Measurements from ENCODE around the gene SKOR1.

Gene SKOR1

DNA sequence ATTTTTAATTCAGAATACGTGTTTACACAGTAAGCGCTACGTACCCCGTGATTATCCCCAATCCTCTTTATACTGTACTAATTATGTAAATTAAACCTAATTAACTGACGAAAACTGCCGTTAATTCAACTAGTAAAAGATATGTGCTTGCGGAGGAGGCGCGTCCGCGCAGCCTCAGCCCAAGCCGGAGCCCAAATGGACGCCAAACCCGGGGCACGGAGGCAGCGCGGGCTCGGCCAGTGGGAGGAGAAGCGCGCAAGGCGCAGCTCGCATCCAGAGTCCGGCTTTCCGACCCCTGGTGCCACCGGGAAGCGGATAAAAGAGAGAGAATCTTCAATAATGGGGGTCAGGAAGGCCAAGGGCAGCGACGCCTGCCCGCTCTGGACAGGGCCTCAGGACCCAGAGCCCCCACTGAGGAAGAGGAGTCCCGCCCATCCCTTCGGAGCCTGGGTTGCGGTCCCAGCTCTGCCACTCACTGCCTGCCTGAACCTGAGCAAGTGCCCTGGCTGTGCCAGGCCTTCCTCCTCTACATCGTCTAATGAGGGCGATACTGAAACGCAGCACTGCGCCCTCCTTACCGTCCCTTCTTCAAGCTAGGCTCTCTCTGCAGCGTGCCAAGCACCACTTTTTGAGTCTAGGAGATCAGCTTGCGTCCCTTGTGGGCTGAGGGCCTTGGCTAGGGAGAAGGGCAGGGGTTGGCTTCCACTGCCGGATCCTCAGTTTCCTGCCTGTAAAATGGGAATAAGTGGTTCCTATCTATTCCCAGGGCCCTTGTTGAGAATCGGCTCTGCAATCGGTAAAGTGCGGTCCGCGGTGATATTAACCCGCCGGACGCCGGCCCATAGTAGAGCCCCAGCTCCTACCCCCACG lies 5.0 kb upstream of the SKOR1 start:
- DNase-seq, result no peak

GRCh38 chr15:67820992-67821783 lies 4.1 kb upstream of the SKOR1 start:
- DNase-seq, result no peak

DNA sequence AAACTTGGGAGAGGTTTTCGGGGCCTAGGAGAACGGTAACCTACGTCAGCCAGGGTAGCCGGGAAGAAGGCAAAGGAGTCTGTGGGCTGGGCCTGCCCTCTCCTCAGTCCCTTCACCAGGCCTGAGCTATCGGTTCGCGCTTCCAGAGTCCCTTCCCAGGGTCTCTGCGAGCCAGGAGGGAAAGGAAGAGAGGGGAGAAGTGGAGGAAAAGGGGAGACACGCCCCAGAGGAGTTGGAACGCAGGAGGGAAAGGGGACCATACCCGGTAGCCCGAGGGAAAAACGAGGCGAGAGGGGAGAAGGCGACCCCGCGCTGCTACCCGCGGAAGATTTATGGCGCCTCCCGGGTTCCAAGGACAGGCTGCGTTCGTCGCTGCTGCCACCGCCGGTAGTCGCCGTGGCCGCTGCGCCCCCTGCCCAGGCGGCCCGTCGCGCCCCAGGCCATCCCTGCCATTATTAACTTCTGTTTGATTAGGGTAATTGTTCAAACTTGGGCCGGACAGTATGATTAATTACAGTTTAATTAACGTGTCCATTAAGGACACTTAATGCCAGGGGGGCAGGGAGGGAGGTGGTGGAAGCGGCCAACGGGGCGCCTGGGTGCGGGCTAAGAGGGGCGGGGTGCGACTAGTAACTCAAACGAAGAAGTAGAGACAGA lies 3.4 kb upstream of the SKOR1 start:
- DNase-seq, result no peak

DNA sequence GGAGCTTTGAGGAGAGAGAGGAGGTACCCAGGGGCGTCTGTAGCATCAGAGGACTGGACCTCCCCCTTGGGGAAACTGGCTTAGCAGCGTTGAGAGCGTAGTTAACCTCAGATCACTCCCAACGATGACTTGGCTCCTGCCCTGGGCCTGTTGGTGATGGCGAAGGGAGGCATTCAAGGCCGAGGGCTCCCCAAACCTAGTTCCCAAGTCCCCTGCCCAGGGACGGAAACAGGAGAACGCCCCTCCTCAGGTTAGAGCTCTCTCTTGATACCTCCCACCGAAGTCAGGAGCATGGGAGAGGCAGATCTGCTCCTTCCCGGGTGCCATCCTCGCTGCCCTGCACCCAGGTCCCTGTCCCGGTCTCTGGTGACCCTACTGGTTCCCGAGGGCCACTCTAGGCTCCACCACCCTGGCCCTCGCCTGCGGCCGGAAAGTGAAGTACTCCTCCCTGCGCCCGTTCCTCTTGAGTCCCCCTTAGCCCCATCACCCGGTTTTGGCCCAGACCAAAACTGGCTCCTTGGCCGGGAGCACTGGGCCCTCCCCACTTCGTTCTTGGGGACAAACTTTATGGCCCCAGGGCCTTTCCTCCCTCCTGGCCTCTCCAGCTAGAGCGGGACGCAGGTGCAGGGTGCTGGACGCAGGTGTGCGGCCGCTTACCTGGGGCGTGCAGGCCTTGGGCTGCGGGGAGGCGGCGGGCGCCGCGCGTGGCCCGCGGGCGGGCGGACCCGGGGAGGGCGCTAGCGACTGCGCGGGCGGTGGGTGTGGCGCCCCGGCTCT lies 2.6 kb upstream of the SKOR1 start:
- no peak for DNase-seq

GRCh38 chr15:67823314-67824196 lies 1.8 kb upstream of the SKOR1 start:
- no peak for DNase-seq

GRCh38 chr15:67824197-67824968 lies 926 bp upstream of the SKOR1 start:
- no peak for DNase-seq

GRCh38 chr15:67825881-67826716 lies 790 bp downstream of the SKOR1 start:
- DNase-seq, result no peak

GRCh38 chr15:67826717-67827561 lies 1.6 kb downstream of the SKOR1 start:
- no peak for DNase-seq

DNA sequence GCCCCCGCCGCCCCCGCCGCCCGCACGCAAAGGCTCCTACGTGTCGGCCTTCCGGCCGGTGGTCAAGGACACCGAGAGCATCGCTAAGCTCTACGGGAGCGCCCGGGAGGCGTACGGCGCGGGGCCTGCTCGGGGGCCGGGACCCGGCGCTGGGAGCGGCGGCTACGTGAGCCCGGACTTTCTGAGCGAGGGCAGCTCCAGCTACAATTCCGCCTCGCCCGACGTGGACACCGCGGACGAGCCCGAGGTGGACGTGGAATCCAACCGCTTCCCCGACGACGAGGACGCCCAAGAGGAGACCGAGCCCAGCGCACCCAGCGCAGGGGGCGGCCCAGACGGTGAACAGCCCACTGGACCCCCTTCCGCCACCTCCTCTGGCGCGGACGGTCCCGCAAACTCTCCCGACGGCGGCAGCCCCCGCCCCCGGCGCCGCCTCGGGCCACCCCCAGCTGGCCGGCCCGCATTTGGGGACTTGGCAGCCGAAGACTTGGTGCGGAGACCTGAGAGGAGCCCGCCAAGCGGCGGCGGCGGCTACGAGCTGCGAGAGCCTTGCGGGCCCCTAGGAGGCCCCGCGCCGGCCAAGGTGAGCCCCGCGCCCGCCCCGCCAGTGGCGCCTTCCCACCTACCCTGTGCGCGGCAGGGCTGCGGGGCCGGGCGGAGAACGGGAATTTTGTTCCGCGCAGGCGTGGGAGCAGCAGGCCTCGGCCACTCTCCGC lies 2.4 kb downstream of the SKOR1 start:
- DNase-seq, result no peak

DNA sequence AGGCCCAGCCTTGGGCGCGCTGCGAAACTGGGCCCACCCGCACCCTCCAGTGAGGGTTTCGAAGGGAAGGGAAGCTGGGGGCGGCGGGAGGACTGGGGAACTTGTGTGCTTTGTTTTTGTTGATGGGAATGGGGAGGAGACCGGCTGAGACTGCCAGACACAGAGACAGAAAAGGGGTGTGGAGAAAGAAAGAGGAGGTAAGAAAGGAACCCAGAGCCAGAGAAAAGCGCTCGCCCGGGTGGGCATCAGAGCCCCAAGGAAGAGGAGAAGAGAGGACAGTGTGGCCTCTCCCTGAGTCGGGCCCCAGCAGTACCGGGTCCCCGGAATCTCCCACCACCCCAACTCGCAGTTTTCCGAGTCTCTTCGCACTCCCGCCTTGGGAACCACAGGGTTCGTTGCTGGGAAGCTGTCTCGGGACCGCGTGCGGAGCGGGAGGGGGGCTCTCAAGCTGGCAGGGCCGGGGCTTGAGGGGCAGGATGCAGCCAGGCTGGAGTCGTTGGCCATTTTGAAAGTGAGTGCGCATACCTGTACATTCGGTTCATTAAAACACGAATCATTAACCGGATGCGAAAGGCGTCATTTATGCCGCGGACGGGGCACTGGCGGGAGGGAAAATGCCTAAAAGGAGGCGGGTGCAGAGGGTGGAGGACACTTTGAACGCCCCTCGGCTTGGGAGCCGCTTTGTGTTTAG lies 3.1 kb downstream of the SKOR1 start:
- DNase-seq, result no peak

DNA sequence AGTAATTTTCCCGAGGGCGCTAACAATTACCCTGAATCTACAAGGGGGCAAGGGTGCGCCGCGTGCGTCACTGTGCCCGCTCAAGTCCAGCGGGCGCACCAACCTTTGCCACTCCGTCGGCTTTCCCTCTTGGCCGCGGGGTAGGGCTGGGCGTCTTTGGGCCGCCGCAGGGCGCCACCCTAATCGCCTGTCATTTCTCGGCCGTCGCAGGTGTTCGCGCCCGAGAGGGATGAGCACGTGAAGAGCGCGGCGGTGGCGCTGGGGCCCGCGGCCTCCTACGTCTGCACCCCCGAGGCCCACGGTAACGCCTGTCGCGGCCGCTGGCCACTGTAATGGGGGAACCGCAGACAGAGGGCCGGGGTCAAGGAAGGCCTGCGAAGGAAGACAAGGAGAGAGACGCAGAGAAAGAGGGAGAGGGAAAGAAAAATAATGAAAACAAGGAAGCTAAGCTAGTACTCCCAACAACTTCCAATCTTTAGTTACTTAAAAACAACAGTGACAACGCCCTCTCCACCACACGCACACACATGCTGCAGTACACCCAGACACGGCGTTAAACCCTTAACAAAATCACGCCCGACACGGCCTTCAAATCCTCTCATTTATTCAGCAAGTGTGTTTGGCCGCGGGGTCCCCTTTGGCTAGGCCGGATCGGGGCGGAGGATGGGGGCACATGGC lies 3.8 kb downstream of the SKOR1 start:
- DNase-seq, result no peak

DNA sequence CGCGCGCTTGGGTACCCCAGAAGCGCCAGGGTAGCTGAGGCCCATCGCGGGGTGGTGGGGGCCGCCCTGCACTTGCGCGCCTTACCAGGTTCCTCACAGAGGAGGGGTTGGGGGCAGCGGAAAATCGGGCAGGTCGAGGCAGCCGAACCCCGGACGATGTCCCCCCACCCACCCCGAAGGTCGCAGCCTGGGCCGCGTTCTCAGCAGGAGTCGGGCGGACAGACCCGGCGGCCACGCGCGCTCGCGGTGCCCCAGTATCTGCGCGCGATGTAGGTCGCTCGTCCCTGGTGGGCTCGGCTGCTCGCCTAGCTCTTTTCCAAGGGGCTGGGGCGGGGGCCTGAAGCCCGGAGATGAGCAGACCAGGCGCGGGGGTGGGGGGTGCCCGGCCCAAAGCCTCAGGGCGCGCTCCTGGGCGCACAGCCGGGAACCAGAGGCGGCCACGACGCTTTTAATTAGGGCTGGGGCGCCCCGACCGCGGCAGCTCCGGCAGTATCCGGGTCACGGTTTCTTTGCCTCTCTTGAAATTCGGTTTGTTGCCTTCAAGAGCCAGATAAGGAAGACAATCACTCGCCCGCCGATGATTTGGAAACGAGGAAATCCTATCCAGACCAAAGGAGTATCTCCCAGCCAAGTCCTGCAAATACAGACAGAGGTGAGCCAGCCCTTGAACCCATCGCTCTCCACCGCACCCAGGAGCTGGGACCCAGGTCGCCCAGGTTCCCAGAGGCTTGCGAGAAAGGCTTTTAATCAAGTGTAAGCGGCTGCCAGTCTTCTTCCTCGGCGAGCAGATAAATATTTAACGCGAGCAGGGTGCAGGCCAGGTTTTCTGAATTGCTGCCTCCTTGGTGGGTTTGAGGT lies 4.6 kb downstream of the SKOR1 start:
- no peak for DNase-seq

- no peak for DNase-seq
Measured at GRCh38 chr15:67831363-67831762, 6.1 kb downstream of the SKOR1 start.

DNA sequence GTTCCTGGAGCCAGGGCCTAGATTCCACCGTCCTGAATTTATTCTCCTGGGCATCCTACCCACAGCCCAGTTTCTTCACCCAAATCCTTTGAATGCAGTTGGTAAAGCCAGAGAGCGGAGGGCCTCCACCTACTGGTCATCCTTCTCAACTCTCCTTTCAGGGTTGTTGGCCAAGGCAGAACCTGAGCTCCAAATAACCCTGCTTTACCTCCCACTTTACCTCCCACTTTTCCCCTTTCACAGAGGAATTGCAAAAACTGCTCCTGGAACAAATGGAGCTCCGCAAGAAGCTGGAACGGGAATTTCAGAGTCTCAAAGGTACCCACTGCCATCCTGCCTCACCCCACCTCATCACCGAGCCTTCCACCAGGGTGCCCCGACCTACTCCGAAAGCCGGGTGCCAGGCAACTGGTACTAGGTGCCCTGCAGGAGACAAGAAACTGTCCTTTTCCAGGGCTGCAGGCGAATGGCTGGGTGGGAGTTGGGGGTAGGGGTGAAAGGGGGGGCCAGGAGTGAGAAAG lies 6.8 kb downstream of the SKOR1 start:
- DNase-seq, result no peak

GRCh38 chr15:67832897-67833709 lies 7.8 kb downstream of the SKOR1 start:
- DNase-seq, result no peak
